GM12878 (cell line): ENCODE data around the gene LCMT1. TPM values are rescaled to one million over a fixed set of nuclear protein-coding genes. Genes with fewer than 3 reads are reported as not detected.

Experiments used
- ATAC-seq: fragments of 200-7000 bp; cut with Tn5 transposase; 3 replicates; pipeline ENCODE4 v1.9.1; 2020; ENCODE audit warnings: mild to moderate bottlenecking, moderate library complexity
- BruUV-seq: library from RNA; stranded (reverse); fragments of 400-500 nt; replicated peaks from 2 replicates; lab custom pipeline; 2021; lab: Mats Ljungman, UMichigan
- CTCF ChIA-PET: fragments of 300-600 bp; sonication (Branson Sonifier 250); formaldehyde crosslinking; extraction: SDS; loops from one replicate; lab custom pipeline; 2021; ENCODE audit warnings: inconsistent platforms; lab: Yijun Ruan, JAX
- POLR2A ChIA-PET: fragments of 350-600 bp; formaldehyde crosslinking; extraction: SDS; loops from one replicate; lab custom pipeline; 2021; ENCODE audit warnings: inconsistent platforms; lab: Charles Lee
- RAD21 ChIA-PET: fragments of 300-600 bp; sonication (Branson Sonifier 250); formaldehyde crosslinking; loops from one replicate; lab custom pipeline; 2023; ENCODE audit warnings: antibody characterized with exemption; ENCODE audit not compliant: unreplicated experiment; lab: Charles Lee
- SMC1A ChIA-PET: fragments of 300-600 bp; sonication (Branson Sonifier 250); formaldehyde crosslinking; loops from one replicate; lab custom pipeline; 2023; ENCODE audit not compliant: unreplicated experiment, uncharacterized antibody; lab: Charles Lee
- DNase-seq: peaks from one replicate; pipeline ENCODE4 v3.0.0-alpha.2; 2011; ENCODE audit warnings: low read depth, low spot score
- FAIRE-seq: peaks from 3 replicates; lab custom pipeline; 2011; peaks lifted over from hg19 to GRCh38; lab: Jason Lieb, UNC
- H2AFZ ChIP-seq: 2 replicates; pipeline ENCODE4 v1.6.0; 2011; ENCODE audit warnings: low read depth, low read length, control low read depth; ENCODE audit not compliant: control insufficient read depth
- H3K27ac ChIP-seq: 2 replicates; pipeline ENCODE4 v1.5.1; 2011; ENCODE audit warnings: control low read depth; ENCODE audit not compliant: control insufficient read depth, insufficient read depth
- H3K27me3 ChIP-seq, 2 experiments: replicated peaks in 1 of 2; 2 replicates each; pipeline versions ENCODE4 v1.6.0 to v1.6.1; 2011; ENCODE audit warnings: low read length in 1 of 2; ENCODE audit not compliant: control insufficient read depth in 2 of 2, insufficient read depth in 2 of 2
- H3K36me3 ChIP-seq, 2 experiments: 2 replicates each; pipeline ENCODE4 v1.5.1; 2011; ENCODE audit warnings: low read length in 1 of 2; ENCODE audit not compliant: control insufficient read depth in 2 of 2, insufficient read depth in 2 of 2
- H3K4me1 ChIP-seq: 2 replicates; pipeline ENCODE4 v1.6.1; 2011; ENCODE audit warnings: mild to moderate bottlenecking, low read length, moderate library complexity, mixed read lengths; ENCODE audit not compliant: control insufficient read depth, insufficient read depth
- H3K4me2 ChIP-seq: 2 replicates; pipeline ENCODE4 v1.6.0; 2011; ENCODE audit warnings: control low read depth; ENCODE audit not compliant: control insufficient read depth, insufficient read depth
- H3K4me3 ChIP-seq: fragments of 200-600 bp; sonication (generic); 2 replicates; pipeline ENCODE4 v1.5.1; 2016
- H3K79me2 ChIP-seq: 2 replicates; pipeline ENCODE4 v1.6.0; 2011; ENCODE audit warnings: low read length; ENCODE audit not compliant: control insufficient read depth, insufficient read depth
- H3K9ac ChIP-seq: 2 replicates; pipeline ENCODE4 v1.8.0; 2011; ENCODE audit warnings: low read length, control low read depth, mixed read lengths; ENCODE audit not compliant: control insufficient read depth, insufficient read depth
- H3K9me3 ChIP-seq: replicated peaks from 3 replicates; pipeline ENCODE4 v1.5.1; 2011; ENCODE audit warnings: mild to moderate bottlenecking, low read length; ENCODE audit not compliant: control insufficient read depth, insufficient read depth
- H4K20me1 ChIP-seq: 2 replicates; pipeline ENCODE4 v1.6.0; 2011; ENCODE audit not compliant: control insufficient read depth, insufficient read depth
- CTCF ChIP-seq, 3 experiments: IDR thresholded peaks in 2 of 3; conservative IDR thresholded peaks in 1 of 3; 2 replicates each; pipeline ENCODE4 v1.5.1; 2011; ENCODE audit warnings: low read depth in 3 of 3, low read length in 3 of 3, mild to moderate bottlenecking in 3 of 3, control low read depth in 2 of 3, moderate library complexity in 2 of 3, inconsistent platforms in 1 of 3, mixed read lengths in 1 of 3; ENCODE audit not compliant: control insufficient read depth in 2 of 3, insufficient read depth in 1 of 3; ENCODE audit errors: extremely low read depth in 1 of 3
- GABPA ChIP-seq: IDR thresholded peaks from 2 replicates; pipeline ENCODE4 v1.6.1; 2014; ENCODE audit warnings: antibody characterized with exemption, low read depth, mild to moderate bottlenecking, inconsistent platforms
- SMAD5 ChIP-seq: IDR thresholded peaks from 2 replicates; pipeline ENCODE4 v1.6.1; 2016; ENCODE audit warnings: antibody characterized with exemption, low read depth
- TARDBP ChIP-seq: IDR thresholded peaks from 2 replicates; pipeline ENCODE4 v1.6.1; 2016; ENCODE audit warnings: borderline replicate concordance
- WGBS: methylation state at CpG from one replicate; pipeline ENCODE4 v1.1.6; 2016; ENCODE audit warnings: low lambda C conversion rate; ENCODE audit not compliant: insufficient replicate concordance, insufficient coverage; ENCODE audit errors: missing lambda C conversion rate; 5-methylcytosine and 5-hydroxymethylcytosine counted together
- in situ Hi-C: fragments of 300-500 bp; cut with MboI; formaldehyde crosslinking; loops from 9 replicates; pipeline ENCODE4 v1.14.3; 2018; ENCODE audit warnings: mixed read lengths
- intact Hi-C: fragments of 100-400 bp; cut with micrococcal nuclease; formaldehyde crosslinking; loops from one replicate; pipeline ENCODE4 v1.14.2; 2022; ENCODE audit not compliant: unreplicated experiment
- polyA plus RNA-seq, 11 experiments: library from polyadenylated mRNA; depleted of rRNA in 4 of 11; unstranded in 6 of 11; stranded (reverse) in 5 of 11; fragments of >200 nt; fragmentation: Nextera tagmentation in 4 of 11; fragmentation: Illumina TruSeq in 1 of 11; extraction: Ambion mirVana in 4 of 11; extraction: Trizol in 1 of 11; gene quantifications; 1 replicate in 1 of 11; 2 replicates in 10 of 11; pipeline versions ENCODE4 v1.2.1 to v1.2.3, GENCODE V29; 2011 to 2016; ENCODE audit warnings: inconsistent platforms in 2 of 11, missing spikeins in 2 of 11, low read depth in 1 of 11
- total RNA-seq, 4 experiments: library from RNA; depleted of rRNA in 3 of 4; stranded (reverse); fragments of >200 nt in 3 of 4; fragmentation: Illumina TruSeq in 1 of 4; extraction: Trizol in 1 of 4; gene quantifications; 2 replicates each; pipeline versions ENCODE4 v1.2.1 to v1.2.3, GENCODE V29; 2013 to 2021
- TF ChIP-seq, protein P1 (sequence below): fragments of 450-650 bp; IDR thresholded peaks from 2 replicates; pipeline ENCODE4 v1.6.1; 2016; ENCODE audit warnings: mild to moderate bottlenecking
- TF ChIP-seq, protein P2 (sequence below): IDR thresholded peaks from 2 replicates; pipeline ENCODE4 v1.6.1; 2012; ENCODE audit warnings: improper control_type of control experiment, low read depth, low read length; ENCODE audit not compliant: insufficient replicate concordance

The LCMT1 gene
- total and polyA plus RNA-seq, 10 of the 15 experiments (the other 5 are each of a cell fraction or from before 2014, with no cell fraction given), result 19.7 to 51.2 (median 32.6) TPM

GRCh38 chr16:25138130-25138529 is 26.6 kb downstream of the LCMT1 start:
- CTCF ChIA-PET, result no interaction called here
- BruUV-seq, result no TSS peak
- POLR2A ChIA-PET, result no interaction called here

More at GRCh38 chr16:25138130-25138529, 26.6 kb downstream of the LCMT1 start:
- Histone ChIP-seq H3K9ac (no peak overlapping the region), H3K27me3 (no peaks in the 10 kb centered on the region), H3K9me3 (no peaks in the 10 kb centered on the region), H4K20me1 (no peaks in the 10 kb centered on the region), H3K36me3 (peaks cover 4 to 13% of the 10 kb centered on the region in 2 experiments; a peak in 3 of 4 replicates), H3K79me2 (no peaks in the 10 kb centered on the region), H3K4me2 (no peak overlapping the region), H3K27ac (no peak overlapping the region), H3K4me1 (no peaks in the 10 kb centered on the region), H2AFZ (no peak overlapping the region), H3K4me3 (no peak overlapping the region)
- ChIA-PET RAD21 (interaction anchor here (1.0 kb wide), 1 partner anchor 87 kb away, joined by 3 read pairs; no protein-coding TSS in a partner anchor), SMC1A (no interaction called here)
- DNase-seq (no peak), FAIRE-seq (no peak), ATAC-seq (no peak)
- TF ChIP-seq, protein P1, sequence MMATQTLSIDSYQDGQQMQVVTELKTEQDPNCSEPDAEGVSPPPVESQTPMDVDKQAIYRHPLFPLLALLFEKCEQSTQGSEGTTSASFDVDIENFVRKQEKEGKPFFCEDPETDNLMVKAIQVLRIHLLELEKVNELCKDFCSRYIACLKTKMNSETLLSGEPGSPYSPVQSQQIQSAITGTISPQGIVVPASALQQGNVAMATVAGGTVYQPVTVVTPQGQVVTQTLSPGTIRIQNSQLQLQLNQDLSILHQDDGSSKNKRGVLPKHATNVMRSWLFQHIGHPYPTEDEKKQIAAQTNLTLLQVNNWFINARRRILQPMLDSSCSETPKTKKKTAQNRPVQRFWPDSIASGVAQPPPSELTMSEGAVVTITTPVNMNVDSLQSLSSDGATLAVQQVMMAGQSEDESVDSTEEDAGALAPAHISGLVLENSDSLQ, result no peak
- no peak for TF ChIP-seq SMAD5
- TF ChIP-seq, protein P2, sequence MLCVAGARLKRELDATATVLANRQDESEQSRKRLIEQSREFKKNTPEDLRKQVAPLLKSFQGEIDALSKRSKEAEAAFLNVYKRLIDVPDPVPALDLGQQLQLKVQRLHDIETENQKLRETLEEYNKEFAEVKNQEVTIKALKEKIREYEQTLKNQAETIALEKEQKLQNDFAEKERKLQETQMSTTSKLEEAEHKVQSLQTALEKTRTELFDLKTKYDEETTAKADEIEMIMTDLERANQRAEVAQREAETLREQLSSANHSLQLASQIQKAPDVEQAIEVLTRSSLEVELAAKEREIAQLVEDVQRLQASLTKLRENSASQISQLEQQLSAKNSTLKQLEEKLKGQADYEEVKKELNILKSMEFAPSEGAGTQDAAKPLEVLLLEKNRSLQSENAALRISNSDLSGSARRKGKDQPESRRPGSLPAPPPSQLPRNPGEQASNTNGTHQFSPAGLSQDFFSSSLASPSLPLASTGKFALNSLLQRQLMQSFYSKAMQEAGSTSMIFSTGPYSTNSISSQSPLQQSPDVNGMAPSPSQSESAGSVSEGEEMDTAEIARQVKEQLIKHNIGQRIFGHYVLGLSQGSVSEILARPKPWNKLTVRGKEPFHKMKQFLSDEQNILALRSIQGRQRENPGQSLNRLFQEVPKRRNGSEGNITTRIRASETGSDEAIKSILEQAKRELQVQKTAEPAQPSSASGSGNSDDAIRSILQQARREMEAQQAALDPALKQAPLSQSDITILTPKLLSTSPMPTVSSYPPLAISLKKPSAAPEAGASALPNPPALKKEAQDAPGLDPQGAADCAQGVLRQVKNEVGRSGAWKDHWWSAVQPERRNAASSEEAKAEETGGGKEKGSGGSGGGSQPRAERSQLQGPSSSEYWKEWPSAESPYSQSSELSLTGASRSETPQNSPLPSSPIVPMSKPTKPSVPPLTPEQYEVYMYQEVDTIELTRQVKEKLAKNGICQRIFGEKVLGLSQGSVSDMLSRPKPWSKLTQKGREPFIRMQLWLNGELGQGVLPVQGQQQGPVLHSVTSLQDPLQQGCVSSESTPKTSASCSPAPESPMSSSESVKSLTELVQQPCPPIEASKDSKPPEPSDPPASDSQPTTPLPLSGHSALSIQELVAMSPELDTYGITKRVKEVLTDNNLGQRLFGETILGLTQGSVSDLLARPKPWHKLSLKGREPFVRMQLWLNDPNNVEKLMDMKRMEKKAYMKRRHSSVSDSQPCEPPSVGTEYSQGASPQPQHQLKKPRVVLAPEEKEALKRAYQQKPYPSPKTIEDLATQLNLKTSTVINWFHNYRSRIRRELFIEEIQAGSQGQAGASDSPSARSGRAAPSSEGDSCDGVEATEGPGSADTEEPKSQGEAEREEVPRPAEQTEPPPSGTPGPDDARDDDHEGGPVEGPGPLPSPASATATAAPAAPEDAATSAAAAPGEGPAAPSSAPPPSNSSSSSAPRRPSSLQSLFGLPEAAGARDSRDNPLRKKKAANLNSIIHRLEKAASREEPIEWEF, result no peak
- TF ChIP-seq TARDBP, result no peak
- TF ChIP-seq CTCF (IDR thresholded peaks at IDR 0.05 in 2 of 3, conservative IDR thresholded peaks at IDR 0.05 in 1 of 3; ENCODE audit: control insufficient read depth in 2 of 3, extremely low read depth in 1 of 3, insufficient read depth in 1 of 3, low read depth in 3 of 3, low read length in 3 of 3), result no peak
- no peak for TF ChIP-seq GABPA
- in situ Hi-C loops, result no loop called here
- WGBS, result 88% methylated on average over 6 of the region's 6 CpGs
- intact Hi-C loops, result no loop called here
